OCI-LY1 (cell line): ENCODE results near the gene JUP.

ENCODE experiments used
- CTCF ChIP-seq: fragments of 200-600 bp; sonication (generic), shearing (Covaris generic); IDR thresholded peaks from 2 replicates; pipeline ENCODE4 v1.5.1; 2017; ENCODE audit warnings: mild to moderate bottlenecking, antibody characterized with exemption, low read length, moderate library complexity, mixed read lengths
- EZH2 ChIP-seq: fragments of 200-600 bp; sonication (generic), shearing (Covaris generic); IDR thresholded peaks from 2 replicates; pipeline ENCODE4 v1.8.0; 2017; ENCODE audit warnings: borderline replicate concordance, mixed run types, mild to moderate bottlenecking, antibody characterized with exemption, low read length, moderate library complexity, mixed read lengths

DNA sequence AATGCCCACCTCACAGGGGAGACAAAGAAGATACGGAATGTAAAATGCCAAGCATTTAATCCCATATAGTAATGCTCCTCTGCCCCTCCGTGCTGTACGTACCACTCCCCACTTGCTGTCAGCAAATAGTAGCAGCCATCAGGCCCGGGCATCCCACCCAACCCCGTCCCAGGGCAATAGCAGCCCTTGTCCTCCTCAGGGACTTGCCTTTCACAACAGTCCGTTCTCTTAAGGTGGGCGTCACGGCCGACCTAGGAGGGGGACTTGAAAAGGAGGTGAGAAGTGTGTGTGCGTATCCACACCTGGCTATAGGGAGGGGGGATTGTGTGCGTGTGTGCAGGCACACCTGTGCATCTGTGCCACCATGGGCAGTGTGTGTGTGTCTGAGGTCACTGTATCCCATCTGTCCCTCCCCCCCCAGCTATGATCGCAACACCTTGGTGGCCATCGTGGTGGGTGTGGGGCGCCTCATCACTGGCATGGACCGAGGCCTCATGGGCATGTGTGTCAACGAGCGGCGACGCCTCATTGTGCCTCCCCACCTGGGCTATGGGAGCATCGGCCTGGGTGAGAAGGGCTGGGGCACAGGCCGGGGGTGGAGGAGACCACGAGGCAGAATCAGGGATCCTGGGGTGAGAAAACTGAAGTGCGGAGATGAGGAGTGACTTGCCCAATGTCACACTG is 30.3 kb upstream of the JUP start:
- no peak for TF ChIP-seq CTCF
- no peak for TF ChIP-seq EZH2
